GM21528 (cell line): ENCODE results near the gene NUMA1.

Experiments
- ATAC-seq: cut with Tn5 transposase; IDR thresholded peaks from one replicate; pipeline ENCODE4 v1.9.1; 2021; ENCODE audit warnings: mild to moderate bottlenecking, moderate library complexity; ENCODE audit not compliant: unreplicated experiment, low FRiP score

NUMA1 gene

DNA sequence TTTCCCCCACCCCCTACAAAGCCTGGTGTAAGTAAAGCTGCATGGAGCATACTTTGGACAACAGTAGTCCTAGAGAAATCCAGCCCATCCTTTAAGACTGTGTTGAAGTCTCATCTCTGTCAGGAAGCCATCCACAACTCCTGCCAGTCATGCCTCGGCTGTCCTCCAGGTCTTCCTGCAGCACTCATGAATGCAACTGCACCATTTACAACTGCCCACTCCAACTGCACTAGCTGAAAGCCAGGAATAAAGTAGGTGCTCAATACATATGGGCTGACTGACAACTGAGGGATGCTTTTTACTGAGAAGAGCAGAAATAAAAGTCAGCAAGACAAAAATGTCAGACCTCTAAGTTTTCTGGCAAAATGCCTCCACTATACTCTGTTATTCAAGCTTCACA lies 54.3 kb downstream of the NUMA1 start:
- ATAC-seq, result no peak

DNA sequence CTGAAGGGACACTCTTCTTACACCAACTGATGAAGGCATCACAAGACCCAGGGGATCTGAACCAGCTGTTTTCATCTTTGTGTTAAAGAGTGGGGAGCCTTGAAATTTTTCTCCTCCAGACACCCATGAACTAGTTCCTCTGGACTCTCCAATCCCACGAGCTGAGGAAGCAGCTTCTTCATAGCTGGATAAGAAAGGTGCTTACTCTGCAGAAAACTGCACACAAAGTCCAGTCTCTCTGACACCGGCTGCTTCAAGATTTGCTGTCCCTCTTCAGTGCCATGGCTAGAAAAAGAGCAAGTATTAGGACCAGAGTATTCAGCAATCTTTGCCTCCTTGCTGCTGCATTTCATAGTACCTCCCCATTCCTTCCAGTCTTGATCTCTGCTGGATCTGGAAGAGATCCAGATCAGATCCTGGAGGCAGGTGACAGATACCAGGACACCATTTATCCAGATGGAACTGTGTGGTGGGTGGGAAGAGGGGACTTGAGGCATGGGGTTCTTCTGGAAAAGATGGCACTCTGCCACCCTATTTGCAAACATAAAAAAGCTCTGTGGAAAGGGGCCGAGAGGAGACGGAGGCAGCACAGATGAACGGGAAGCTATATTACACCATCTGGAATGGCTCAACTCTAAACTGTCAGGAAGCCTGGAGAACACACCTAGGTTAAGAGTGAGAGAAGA lies 56.1 kb downstream of the NUMA1 start:
- ATAC-seq, result no peak

DNA sequence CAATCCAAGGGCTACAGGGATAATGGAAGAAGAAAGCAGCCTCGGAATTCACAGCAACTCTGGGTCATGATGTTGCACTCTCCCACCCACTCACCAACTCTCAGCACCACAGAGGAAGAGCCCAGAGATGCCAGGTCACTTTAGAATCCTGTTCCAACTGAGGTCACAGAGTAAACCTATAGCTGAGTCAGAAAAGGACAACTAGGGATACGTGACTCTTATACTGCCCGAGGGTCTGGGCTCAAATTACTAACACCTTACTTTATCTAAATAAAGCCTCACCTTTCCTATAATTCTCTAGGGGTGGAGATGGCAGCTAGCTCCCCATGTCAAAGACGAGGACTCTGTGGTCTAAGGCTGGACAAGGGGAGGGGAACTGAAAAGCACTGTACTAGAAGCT lies 57.0 kb downstream of the NUMA1 start:
- ATAC-seq, result no peak

DNA sequence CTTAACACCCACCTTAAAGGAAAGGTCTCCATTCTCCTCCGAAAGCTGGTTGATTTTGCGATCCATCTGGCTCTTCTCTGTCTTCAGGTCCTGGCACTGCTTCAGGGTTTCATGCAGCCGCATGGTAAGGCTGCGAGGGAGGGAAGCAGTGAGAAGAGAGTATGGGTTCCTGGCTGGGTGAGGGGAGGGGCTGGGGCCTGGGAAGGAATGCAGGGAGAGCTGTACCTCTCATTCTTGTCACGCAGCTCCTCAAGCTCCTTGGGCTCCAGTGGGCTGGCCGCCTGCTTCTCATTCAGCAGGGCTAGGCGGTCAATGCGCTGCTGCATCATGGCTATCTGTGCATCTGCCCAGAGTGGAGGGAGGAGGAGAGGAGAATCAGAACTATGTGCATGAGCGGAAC lies 62.2 kb downstream of the NUMA1 start:
- ATAC-seq, result no peak

DNA sequence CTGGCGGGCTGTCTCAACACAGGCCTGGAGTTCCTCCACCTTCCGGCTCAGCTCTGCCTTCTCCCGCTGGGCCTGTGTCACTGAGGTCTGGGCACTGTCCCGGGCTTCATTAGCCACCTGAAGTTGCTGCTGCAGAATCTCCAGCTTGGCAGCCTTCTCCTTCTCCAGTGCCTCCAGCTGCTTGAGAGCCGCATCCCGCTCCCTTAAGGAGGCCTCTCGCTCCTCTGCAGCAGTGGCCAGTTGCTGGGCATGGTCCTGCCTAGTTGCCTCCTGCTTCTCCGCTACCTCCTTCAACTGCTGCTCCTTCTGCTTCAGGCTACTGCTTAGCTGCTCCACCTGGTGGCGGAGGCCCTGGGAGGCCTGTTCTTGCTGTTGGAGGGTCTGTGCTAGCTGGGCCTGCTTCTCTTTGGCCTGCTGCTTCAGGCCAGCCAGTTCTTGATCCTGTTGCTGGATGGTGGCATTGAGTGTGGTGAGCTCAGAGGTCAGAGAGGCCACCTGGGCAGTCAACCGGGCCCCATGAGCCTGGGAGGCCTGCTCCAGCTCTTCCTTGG lies 64.8 kb downstream of the NUMA1 start:
- no peak for ATAC-seq

DNA sequence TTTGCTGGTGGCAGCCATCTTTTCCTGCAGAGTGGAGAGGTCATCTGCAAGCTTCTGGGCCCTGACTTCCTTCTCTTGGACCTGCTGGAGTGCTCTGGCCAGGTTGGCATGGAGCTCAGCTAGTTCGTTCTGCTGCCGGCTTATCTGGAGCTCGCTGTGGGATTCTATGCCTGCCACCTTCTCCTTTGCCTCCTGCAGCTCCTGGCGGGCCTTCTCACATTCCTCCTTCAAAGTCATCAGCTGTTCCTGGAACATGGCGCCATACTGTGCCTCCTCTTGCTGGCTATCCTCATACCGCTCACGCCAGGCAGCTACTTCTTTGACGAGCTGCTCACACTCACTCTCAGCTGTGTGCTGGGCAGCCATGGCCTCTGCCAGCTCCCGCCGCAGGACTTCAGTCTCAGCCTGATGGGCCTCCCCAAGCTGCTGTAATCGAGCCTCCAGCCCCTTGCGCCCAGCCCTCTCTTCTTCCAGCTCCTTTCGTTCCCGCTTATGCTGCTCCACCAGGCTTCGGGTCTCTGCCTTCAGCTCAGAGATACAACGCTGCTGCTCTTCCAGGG lies 65.5 kb downstream of the NUMA1 start:
- no peak for ATAC-seq

DNA sequence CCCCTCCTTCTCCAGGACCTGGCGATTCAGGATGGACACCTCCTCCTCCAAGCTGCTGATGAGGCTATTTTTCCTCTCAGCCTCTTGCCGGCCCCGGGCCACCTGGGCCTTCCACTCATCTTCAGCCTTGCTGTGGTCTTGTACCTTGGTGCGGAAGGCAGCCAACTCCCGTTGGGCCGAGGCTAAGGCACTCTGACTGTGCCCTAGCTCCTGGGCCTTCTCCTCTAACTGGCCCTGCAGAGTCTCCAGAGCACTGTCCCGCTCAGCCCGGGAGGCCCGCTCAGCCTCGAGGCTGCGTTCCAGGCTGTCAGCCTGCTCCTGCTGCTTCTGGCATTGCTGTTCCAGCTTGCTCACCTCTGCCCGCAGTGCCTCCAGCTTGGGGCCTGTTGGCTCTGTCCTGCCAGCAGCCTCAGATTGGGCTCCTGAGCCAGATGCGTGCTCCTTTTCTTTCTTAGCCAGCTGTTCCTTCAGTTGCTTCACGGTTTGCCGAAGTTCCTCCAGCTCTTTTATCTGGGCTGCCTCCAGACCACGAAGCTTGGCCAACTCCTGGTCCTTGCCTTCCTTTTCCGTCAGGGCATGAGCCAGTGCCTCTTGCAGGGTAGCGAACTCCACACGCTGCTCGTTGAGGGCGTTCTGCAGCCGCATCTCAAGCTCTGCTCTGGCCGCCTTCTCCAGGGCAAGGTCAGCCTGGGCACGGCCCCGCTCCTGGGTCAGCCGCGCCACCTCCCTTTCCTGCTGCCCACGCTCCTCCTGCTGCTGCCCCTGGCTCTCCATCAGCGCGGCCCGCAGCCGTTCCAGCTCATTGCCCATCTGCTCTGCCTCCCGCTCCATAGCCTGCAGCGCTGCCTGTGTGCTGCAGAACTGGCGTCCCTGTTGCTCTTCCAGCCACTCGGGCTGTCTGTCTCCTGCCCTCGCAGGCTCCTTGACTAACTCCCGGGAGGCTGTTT lies 66.3 kb downstream of the NUMA1 start:
- ATAC-seq, result no peak

DNA sequence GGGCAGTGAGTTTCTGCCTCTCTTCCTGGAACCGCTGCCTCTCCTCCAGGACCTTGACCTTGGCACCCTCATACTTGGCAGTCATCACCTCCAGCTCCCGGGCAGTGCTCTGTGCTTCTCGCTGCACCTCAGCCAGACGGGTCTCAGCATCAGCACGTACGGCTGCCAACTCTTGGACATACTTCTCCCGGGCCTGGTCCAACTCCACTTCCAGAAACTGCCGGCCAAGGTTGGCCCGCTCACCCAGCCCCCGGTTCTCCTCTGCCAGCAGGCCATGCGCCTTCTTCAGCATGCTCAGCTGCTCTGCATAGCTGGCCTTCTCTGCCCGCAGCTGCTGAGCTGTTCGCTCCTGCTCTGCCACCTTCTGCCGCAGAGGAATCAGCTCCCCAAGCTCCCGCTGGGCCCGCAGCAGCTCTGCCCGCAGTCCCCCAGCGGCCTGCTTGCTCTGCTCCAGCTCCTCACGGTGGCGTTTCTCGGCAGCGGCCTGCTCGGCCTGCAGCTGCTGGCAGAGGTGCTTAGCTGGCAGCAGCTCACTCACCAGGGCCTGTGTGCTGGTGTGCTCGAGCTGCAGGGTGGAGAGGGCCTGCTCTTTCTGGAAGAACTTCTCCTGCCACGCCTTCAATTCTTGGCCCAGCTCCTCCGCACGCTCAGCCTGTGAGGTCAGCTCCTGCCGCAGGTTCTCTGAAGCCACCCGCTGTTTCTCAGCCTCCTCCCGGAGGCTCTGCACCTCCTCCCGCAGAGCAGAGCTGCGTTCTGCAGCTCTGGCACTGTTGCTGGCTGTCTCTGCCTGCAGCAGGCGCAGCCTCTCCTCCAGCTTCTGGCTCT lies 67.2 kb downstream of the NUMA1 start:
- ATAC-seq, result no peak

DNA sequence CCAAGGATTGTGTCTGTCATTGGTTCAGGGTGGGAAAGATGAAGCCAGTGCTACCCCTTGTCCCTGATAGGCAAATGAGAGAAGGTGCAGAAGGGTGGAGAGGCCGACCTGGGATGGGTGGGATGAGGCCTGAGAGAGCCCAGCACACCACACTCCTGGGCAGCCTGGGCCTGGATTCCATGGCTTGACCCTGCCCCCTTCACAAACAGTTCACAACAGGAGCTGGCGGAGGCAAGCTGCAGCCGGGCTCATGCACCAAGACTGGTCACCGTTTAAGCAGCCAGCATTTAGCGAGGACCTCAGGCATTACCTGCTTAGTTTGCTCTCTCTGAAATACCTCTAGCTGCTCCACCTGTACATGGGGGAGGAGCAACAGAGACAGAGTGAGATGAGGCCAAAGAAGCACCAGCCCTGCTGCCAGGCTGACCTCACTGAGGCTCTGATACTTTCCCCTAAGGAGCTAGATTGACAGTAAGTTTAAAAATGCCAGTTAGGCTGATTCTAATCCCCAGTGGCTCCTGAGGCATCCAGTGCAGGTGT lies 68.2 kb downstream of the NUMA1 start:
- no peak for ATAC-seq

DNA sequence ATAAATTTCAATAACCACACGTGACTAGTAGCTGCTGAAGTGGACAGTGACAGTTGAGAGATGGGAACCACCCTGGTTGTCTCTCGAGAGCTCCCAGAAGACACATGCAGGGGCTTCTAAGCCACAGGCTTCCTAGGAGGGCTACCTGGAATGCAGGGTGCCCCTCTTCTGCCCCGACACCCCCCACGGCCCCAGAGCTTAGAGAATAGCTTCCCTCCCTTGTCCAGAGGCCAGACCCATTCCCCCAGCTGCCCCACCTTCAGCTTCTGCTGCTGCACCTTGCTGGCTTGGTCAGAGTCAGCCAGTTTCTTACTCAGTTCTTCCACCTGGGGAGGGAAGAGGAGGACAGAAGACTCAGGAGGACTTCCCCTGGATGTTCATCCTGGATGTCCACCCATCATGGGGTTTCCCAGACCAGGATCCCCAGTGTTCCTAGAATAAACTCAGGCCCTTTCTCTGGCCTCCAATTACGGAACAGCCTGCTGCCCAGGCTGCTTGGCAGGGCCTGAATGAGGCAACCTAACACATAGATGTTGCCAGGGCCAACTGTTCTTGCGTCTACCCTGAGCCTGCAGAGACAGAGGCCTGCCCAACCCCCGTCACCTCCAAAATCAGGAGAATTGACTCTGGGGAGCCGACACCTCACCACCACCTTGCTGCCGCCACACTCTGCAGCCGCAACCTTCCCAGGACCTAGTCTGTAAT lies 69.7 kb downstream of the NUMA1 start:
- ATAC-seq, result no peak

DNA sequence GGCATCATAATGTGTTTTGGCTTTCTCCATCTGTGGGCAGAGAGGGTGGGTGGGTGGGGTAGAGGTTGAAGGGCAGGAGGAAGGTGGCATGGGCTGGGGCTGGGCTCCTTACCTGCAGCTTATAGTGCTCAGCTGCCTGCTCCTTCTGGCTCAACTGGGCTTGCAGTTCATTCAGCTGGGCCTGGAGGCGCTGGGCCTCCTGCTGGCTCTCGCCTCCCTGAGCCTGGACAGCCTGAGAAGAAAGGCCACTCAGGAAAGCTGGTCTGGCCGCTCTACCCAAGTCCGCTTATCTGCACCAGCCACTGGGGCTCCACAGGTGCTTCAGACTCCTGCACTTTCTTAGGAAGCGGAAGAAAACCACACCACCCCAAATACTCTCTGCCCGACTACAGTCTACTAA lies 71.2 kb downstream of the NUMA1 start:
- ATAC-seq, result no peak

DNA sequence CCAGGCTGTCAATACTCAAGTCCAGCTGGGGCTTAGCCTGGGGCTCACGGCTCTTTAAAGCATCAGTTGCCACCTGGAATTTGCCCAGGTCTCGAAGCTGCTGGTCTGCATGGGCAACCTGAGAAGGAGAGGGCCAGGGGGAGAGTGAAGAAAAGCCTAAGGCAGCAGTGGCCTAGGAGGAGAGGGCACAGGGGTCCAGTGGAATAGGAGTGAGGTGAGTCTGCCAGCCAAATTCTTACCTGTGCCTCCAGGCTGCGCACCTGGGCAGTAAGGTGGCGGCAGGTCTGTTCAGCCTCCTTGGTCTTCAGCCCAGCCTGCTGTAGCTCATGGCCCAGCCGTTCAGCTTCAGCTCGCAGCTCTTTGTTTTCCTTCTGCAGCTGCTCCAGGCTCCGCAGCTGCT lies 71.6 kb downstream of the NUMA1 start:
- ATAC-seq, result no peak

DNA sequence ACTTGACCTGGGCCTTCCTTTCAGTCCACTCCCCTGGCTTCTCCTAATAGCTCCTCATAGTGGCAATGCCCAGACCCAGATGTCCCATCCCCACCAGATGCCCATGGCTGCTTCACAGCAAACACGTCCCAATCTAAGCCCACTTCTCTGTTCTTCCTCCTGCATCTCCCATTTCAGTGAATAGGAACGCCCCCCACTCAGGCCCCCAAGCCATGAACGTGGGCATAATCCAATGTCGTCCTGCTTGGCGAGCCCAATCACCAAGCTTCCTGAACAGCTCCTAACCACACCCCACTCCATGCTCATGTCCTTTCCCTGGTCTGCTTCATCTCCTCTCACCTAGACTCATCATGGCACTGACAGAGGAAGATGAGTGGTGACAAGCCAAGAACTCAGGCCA lies 72.8 kb downstream of the NUMA1 start:
- ATAC-seq, result no peak

DNA sequence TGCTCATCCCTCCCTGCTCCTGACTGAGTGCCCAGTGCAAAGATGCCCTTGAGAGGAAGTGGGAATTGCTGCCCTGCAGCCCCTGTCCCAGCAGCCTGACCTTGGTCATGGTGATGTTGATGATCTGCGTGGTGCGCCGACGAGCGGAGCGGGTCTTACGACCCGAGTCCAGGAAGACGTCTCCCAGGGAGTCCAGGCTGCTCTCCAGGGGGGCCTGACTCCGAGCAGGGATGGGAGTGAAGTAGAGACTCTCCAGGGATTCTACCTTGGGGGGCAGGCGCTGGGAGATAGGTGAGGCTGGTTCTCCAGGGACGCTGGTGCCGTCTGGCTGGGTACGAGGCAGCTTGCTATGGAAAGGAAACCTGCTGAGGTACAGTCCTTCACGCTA lies 73.3 kb downstream of the NUMA1 start:
- ATAC-seq, result no peak

DNA sequence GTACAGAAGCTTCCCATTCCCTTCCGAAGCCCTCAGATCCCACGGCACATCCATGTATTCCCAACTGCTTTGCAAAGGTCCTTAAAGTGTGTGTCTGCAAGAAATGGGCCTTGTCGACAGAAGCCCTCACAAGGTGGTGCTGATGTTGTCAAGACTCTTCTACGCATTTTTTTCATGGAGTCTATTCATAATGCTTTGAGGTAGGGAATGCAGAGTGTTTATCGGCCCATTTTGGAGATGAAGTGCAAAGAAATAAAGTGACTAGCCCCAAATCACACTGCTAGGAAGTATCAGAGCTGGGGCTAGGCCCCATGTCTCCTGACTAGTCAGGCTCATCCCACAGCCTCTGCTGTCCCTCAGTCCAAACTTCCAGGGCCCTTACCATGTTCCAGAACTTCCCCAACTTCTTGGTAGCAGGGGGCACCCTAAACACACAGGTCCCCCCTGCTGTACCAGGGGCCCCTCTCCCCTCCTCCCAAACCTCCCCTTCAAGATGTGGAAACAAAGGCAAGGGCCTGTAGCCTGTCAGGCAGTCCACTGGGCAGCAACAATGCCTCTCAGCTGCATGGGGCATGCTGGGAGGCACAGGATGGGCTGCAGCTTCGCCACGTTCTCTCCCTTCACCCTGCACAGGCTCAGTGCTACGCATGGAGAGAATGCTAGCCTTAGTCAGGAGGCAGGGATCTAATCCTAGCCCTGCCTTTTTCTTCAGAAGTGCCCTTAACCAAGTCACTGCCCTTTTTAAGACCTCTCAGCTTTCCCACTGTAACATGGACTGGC lies 73.8 kb downstream of the NUMA1 start:
- ATAC-seq, result no peak

DNA sequence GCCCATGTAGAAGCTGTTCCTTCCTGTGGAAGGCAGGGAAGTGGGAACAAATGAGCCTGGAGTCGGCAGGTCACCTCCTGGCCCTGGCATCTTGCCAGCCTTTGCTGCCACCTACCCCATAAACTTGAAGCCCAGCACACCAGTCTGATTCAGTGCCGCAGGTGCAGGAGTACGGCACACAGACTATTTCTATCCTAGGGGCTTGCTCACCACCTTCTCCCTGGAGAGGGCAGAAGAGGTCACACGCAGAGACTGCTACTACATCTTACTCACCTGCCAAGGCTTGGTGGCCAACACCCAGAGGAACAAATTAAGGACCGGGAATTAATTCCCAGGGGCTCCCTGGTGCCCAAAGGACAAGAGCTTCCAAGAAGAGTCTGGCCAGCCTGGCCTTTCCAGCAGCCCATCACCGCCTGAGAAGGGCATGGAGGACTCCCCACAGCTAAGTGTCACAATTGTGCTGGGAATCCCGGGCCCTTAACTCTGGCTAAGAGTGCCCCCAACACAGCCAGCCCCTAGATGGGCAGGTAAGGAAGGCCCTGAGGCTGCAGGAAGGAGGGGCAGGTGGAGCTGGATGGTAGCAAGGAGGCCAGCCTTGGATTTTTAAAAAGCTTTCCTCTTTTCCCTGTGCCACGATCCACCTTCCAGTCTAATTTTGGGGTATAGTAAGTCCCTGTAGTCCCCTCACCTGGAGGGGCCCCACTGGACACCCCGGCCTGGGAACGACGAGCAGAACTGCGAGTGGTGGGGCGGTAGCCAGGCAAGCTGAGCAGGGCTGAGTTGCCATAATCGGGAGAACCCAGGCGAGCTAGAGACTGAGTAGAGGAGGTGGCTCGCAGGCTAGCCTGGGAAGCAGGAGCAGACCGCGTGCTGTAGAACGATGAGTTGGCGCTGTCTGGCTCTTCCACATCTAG lies 74.7 kb downstream of the NUMA1 start:
- no peak for ATAC-seq

DNA sequence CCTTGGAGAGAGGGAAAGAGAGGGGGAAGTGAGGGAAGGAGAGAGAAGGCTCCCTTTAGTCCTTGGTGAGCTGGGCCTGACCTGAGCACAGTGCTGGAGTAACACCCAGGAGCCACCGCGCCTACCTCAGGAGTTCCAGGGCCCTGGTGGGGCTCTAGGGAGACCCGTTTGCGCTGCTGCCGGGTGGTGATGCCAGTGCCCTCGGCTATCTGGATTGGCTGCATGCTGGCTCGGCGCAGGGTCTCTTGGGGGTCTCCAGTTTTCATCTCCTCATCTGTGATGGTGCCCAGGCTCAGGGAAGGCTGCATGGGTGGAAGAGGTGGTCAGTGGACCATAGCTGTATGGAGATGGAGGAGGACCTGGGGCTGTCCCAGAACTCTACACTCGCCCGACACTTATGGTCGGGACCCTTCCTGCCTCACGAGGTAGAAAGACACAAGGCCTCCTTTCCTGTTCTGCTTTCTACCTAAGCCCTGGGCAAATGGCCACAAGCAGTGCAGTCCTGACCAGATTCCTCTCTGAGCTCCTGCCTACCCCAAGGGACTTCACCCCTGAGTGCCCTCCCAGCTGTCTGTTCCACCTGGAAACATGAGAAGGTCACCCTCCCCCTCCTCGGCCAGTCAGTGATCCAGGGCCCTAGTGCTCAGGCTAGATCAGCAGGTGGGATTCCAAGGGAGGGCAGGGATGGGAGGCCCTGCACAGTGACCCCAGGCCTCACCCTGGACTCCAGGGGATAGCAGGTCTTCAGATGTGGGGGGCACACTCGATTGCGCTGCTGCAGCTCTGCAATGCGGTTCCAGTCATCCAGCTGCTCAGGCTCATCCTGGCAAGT lies 75.6 kb downstream of the NUMA1 start:
- ATAC-seq, result no peak
